Pancreas (tissue), 10 donors: ENCODE results near the gene PIM3. TPM values are rescaled to one million over a fixed set of nuclear protein-coding genes. Genes with fewer than 3 reads are reported as not detected.
A peak's percentile ranks its signal among the peaks of the same experiment; 100 is the strongest.

Experiments
- ATAC-seq, 4 donors: fragments of 200-7000 bp; cut with Tn5 transposase; one replicate each; pipeline versions ENCODE4 v1.8.0 to v1.9.1; 2020; ENCODE audit warnings: mild to moderate bottlenecking in 4 of 4, moderate library complexity in 4 of 4
- DNase-seq, 6 donors: peaks; one replicate each; pipeline ENCODE4 v3.0.0-alpha.2; 2020
- FAIRE-seq: peaks from 2 replicates; lab custom pipeline; 2012; peaks lifted over from hg19 to GRCh38; lab: Jason Lieb, UNC
- H3K27ac ChIP-seq, 4 donors: fragments of 200-600 bp; sonication (generic); 1 replicate in 3 of 4; 2 replicates in 1 of 4; pipeline versions ENCODE4 v1.5.0 to v1.8.0; 2020
- H3K27me3 ChIP-seq, 4 donors: fragments of 200-600 bp; one replicate each; pipeline ENCODE4 v1.8.0; 2021
- H3K36me3 ChIP-seq, 3 donors: fragments of 200-600 bp; sonication (generic) in 1 of 3; one replicate each; pipeline versions ENCODE4 v1.5.0 to v1.8.0; 2020 to 2021
- H3K4me1 ChIP-seq, 3 donors: fragments of 200-600 bp; one replicate each; pipeline ENCODE4 v1.8.0; 2021
- H3K4me3 ChIP-seq, 4 donors: fragments of 200-600 bp; sonication (generic) in 2 of 4; one replicate each; pipeline versions ENCODE4 v1.5.0 to v1.8.0; 2020 to 2021
- H3K9me3 ChIP-seq, 4 donors: fragments of 200-600 bp; one replicate each; pipeline ENCODE4 v1.8.0; 2021
- whole genome bisulfite sequencing, 2 donors: extraction: QIAGEN DNeasy Blood & Tissue Kit; methylation state at CpG; one replicate each; pipeline ENCODE4 v1.1.7; 2013; 5-methylcytosine and 5-hydroxymethylcytosine counted together
- intact Hi-C, 3 donors: fragments of 100-400 bp; cut with DNase I; formaldehyde crosslinking; loops; one replicate each; pipeline versions ENCODE4 v1.11.1 to v1.14.2; 2022
- polyA plus RNA-seq, 2 donors: library from polyadenylated mRNA; stranded (reverse); fragments of 200-250 nt; gene quantifications; one replicate each; pipeline ENCODE4 v1.2.3, GENCODE V29; 2013
- total RNA-seq, 6 donors: library from RNA; stranded (reverse); fragmentation: NEBNext Ultra II Directional in 4 of 6; extraction: Animal tissue kit (Norgen Biotek cat#: 25700) in 4 of 6; gene quantifications; one replicate each; pipeline versions ENCODE4 v1.2.1 to v1.2.4, GENCODE V29; 2021 to 2023
- TF ChIP-seq, protein P1 (sequence below), 4 donors: fragments of 200-600 bp; sonication (generic) in 3 of 4; IDR thresholded peaks; one replicate each; pipeline versions ENCODE4 v1.5.0 to v1.8.0; 2021; ENCODE audit warnings: antibody characterized with exemption in 4 of 4
- donor health status: healthy with polysubstance abuse.
- donor health status: DM: no; HTN: no; CAD: no; lungs with moderate emphysema.
- donor health status: DM: no; HTN: no; CAD: no.
- donor health status: control.
- donor health status: control.
- donor health status: Bipolar disorder and iron deficiency.
- donor health status: DM: yes; HTN: yes; CAD: no.
- donor health status: DM: no; HTN: no; CAD: no.
- donor health status: DM: no; HTN: no; CAD: no.
- donor health status: DM: yes; HTN: yes; CAD: no.

PIM3 gene
- total and polyA plus RNA-seq, 8 donors: 25.8 to 90.1 (median 39.9) TPM

DNA sequence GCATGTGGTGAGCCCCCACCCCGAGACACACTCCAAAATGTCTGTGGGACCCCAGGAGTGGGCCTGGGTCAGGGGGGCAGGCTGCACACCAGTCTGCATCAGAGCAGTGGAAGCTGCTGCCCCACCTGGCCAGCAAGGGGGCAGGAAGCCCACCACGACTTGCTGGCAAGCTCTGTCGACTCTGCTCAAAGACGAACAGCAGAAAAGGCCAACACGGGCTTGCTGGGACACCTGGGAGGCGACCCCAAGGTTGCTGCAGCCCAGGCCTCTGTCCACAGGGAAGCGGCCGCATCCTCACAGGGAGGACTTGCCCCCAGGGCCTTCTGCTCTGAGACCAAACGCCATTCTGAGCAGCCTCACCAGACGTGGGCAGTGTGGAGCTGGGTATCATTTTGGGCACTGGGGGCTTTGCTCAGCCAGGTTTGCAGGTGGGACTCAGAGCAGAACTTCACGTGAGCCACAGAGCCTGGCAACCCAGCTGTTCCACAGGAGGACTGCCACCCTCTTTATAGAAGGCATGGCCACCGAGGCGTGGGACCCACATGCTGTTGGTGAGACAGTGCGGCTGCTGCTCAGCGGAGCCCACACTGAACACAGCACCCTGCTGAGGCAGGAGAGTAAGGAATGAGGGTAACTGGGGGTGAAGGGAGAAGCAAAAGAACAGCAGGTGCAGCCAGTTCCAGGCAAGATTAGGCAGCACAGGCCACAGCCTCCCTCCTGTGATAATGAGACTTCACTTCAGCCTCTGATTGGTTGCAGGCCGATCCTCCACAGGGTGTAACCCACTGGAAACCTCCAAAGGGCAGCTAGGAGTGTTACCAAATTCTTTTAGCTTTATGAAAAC, 41.0 kb downstream of the PIM3 start:
- H3K9me3 ChIP-seq: no peaks in the 10 kb centered on the region
- TF ChIP-seq, protein P1, sequence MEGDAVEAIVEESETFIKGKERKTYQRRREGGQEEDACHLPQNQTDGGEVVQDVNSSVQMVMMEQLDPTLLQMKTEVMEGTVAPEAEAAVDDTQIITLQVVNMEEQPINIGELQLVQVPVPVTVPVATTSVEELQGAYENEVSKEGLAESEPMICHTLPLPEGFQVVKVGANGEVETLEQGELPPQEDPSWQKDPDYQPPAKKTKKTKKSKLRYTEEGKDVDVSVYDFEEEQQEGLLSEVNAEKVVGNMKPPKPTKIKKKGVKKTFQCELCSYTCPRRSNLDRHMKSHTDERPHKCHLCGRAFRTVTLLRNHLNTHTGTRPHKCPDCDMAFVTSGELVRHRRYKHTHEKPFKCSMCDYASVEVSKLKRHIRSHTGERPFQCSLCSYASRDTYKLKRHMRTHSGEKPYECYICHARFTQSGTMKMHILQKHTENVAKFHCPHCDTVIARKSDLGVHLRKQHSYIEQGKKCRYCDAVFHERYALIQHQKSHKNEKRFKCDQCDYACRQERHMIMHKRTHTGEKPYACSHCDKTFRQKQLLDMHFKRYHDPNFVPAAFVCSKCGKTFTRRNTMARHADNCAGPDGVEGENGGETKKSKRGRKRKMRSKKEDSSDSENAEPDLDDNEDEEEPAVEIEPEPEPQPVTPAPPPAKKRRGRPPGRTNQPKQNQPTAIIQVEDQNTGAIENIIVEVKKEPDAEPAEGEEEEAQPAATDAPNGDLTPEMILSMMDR (IDR thresholded peaks at IDR 0.05): no peak
- FAIRE-seq: no peak
- no peak overlapping the region for H3K27ac ChIP-seq
- H3K4me3 ChIP-seq: no peak overlapping the region
- WGBS, 2 donors: 77 to 84% methylated on average over 16 of the region's 16 CpGs
- H3K36me3 ChIP-seq: no peaks in the 10 kb centered on the region
- intact Hi-C loops: no loop called here
- H3K4me1 ChIP-seq: no peaks in the 10 kb centered on the region
- no peaks in the 10 kb centered on the region for H3K27me3 ChIP-seq
- no peak for ATAC-seq
- DNase-seq: peak in 2 of 6 donors; percentile 49 to 52

DNA sequence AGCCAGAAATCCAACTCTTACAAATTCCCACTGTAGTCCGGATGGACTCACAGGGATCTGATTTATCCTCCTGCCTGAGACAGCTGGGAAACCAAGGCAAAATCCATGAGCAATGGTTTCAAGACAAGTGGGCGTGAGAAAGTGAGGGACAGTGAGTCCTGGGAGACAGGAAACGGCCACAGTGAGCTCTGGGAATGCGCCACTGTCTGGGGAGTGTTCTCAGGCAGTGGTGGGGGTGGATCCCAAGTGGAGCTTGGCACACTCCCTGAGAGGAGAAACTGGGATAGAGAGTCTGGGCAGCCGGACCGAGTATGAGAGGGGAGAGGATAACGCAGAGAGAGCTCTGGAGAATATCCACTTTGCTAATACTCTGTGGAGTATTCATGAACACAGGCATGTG, 42.2 kb downstream of the PIM3 start:
- no peaks in the 10 kb centered on the region for H3K9me3 ChIP-seq
- WGBS, 2 donors: 79 to 84% methylated on average over 7 of the region's 7 CpGs
- intact Hi-C loops: no loop called here
- H3K36me3 ChIP-seq: no peaks in the 10 kb centered on the region
- TF ChIP-seq, protein P1 (IDR thresholded peaks at IDR 0.05): no peak
- no peak overlapping the region for H3K4me3 ChIP-seq
- no peak for ATAC-seq
- no peak for FAIRE-seq
- no peak for DNase-seq
- H3K27me3 ChIP-seq: no peaks in the 10 kb centered on the region
- H3K4me1 ChIP-seq: no peaks in the 10 kb centered on the region
- no peak overlapping the region for H3K27ac ChIP-seq

- 66 to 80% methylated on average over 4 of the region's 4 CpGs for WGBS, 2 donors
- H3K4me3 ChIP-seq: no peak overlapping the region
- TF ChIP-seq, protein P1 (IDR thresholded peaks at IDR 0.05): no peak
- H3K27me3 ChIP-seq: peaks cover 0 to 1% (median 0%) of the 10 kb centered on the region in 4 donors
- no peaks in the 10 kb centered on the region for H3K36me3 ChIP-seq
- H3K4me1 ChIP-seq: no peaks in the 10 kb centered on the region
- ATAC-seq (no peak), DNase-seq (no peak), FAIRE-seq (no peak)
- intact Hi-C loops: no loop called here
- H3K27ac ChIP-seq: no peak overlapping the region
- H3K9me3 ChIP-seq: no peaks in the 10 kb centered on the region
Measured at GRCh38 chr22:50004918-50005317, 44.3 kb downstream of the PIM3 start.

GRCh38 chr22:50007057-50007511, 46.5 kb downstream of the PIM3 start:
- DNase-seq: no peak
- TF ChIP-seq, protein P1 (IDR thresholded peaks at IDR 0.05): no peak
- Histone ChIP-seq H3K9me3 (no peaks in the 10 kb centered on the region), H3K27ac (no peak overlapping the region), H3K27me3 (peaks cover 0 to 6% (median 2%) of the 10 kb centered on the region in 4 donors), H3K36me3 (no peaks in the 10 kb centered on the region), H3K4me1 (no peaks in the 10 kb centered on the region), H3K4me3 (no peak overlapping the region)
- 75 to 77% methylated on average over 3 of the region's 3 CpGs for WGBS, 2 donors
- intact Hi-C loops: no loop called here
- no peak for ATAC-seq
- no peak for FAIRE-seq
